PC-9 (cell line): ENCODE data around the gene PCDHGA6. TPM values are rescaled to one million over a fixed set of nuclear protein-coding genes. Genes with fewer than 3 reads are reported as not detected.

Source experiments
- BruUV-seq: library from RNA; stranded (reverse); fragments of 400-500 nt; replicated peaks from 2 replicates; lab custom pipeline; 2021; lab: Mats Ljungman, UMichigan
- CTCF ChIA-PET: fragments of 300-600 bp; sonication (Branson Sonifier 250); formaldehyde crosslinking; loops from one replicate; lab custom pipeline; 2022; ENCODE audit warnings: antibody characterized with exemption; lab: Charles Lee
- POLR2A ChIA-PET: fragments of 300-600 bp; sonication (Branson Sonifier 250); formaldehyde crosslinking; loops from one replicate; lab custom pipeline; 2022; ENCODE audit warnings: antibody characterized with exemption; ENCODE audit not compliant: unreplicated experiment; lab: Charles Lee
- DNase-seq, 2 experiments: peaks; one replicate each; pipeline versions ENCODE4 v3.0.0 to v3.0.0-alpha.2; 2015 to 2022; ENCODE audit warnings: mixed read lengths in 1 of 2
- H2AFZ ChIP-seq: fragments of 200-600 bp; sonication (generic); 2 replicates; pipeline ENCODE4 v1.8.1; 2017; ENCODE audit warnings: antibody characterized with exemption
- H3F3A ChIP-seq: fragments of 200-600 bp; sonication (generic); 2 replicates; pipeline ENCODE4 v1.8.1; 2017; ENCODE audit warnings: antibody characterized with exemption, mild to moderate bottlenecking, low read depth; ENCODE audit not compliant: insufficient read depth
- H3K27ac ChIP-seq: fragments of 200-600 bp; sonication (generic); 2 replicates; pipeline ENCODE4 v1.6.1; 2016; ENCODE audit warnings: mixed run types
- H3K27me3 ChIP-seq: fragments of 200-600 bp; sonication (generic); 2 replicates; pipeline ENCODE4 v1.6.1; 2016; ENCODE audit warnings: low read depth, mixed run types; ENCODE audit not compliant: insufficient read depth
- H3K36me3 ChIP-seq: fragments of 200-600 bp; sonication (generic); 2 replicates; pipeline ENCODE4 v1.6.1; 2016; ENCODE audit warnings: low read depth, mixed run types
- H3K4me1 ChIP-seq: fragments of 200-600 bp; sonication (generic); replicated peaks from 2 replicates; pipeline ENCODE4 v1.6.1; 2016; ENCODE audit warnings: mixed run types; ENCODE audit not compliant: insufficient read depth
- H3K4me2 ChIP-seq: fragments of 200-600 bp; sonication (generic); 2 replicates; pipeline ENCODE4 v1.6.1; 2017; ENCODE audit warnings: mixed run types
- H3K4me3 ChIP-seq: fragments of 200-600 bp; sonication (generic); 2 replicates; pipeline ENCODE4 v1.6.1; 2016; ENCODE audit warnings: mixed run types
- H3K79me2 ChIP-seq: fragments of 200-600 bp; sonication (generic); 2 replicates; pipeline ENCODE4 v1.6.1; 2017; ENCODE audit warnings: low read depth, mixed run types
- H3K9me2 ChIP-seq: fragments of 200-600 bp; sonication (generic); 2 replicates; pipeline ENCODE4 v1.8.1; 2017; ENCODE audit warnings: mild to moderate bottlenecking; ENCODE audit not compliant: insufficient read depth
- H3K9me3 ChIP-seq: fragments of 200-600 bp; sonication (generic); 2 replicates; pipeline ENCODE4 v1.8.1; 2016; ENCODE audit warnings: low read depth; ENCODE audit not compliant: insufficient read depth
- H4K20me1 ChIP-seq: fragments of 200-600 bp; sonication (generic); 2 replicates; pipeline ENCODE4 v1.8.1; 2017; ENCODE audit not compliant: insufficient read depth
- CTCF ChIP-seq: fragments of 200-600 bp; sonication (generic); conservative IDR thresholded peaks from 2 replicates; pipeline ENCODE4 v1.6.1; 2017; ENCODE audit warnings: mixed run types, antibody characterized with exemption, mild to moderate bottlenecking, moderate library complexity
- EZH2 ChIP-seq: fragments of 200-600 bp; sonication (generic); IDR thresholded peaks from 2 replicates; pipeline ENCODE4 v1.8.0; 2017; ENCODE audit warnings: antibody characterized with exemption, low read depth
- intact Hi-C: fragments of 100-400 bp; cut with micrococcal nuclease; formaldehyde crosslinking; loops from one replicate; pipeline ENCODE4 v1.10.0; 2022; ENCODE audit not compliant: unreplicated experiment
- total RNA-seq: library from RNA; stranded (reverse); gene quantifications from 2 replicates; pipeline ENCODE4 v1.2.3, GENCODE V29; 2021

Gene PCDHGA6
- total RNA-seq, 1 experiment from 2014 or later = 0.17 TPM

- CTCF ChIA-PET = no interaction called here
- Histone ChIP-seq H3K4me1 (no peaks in the 10 kb centered on the region), H3K9me3 (no peaks in the 10 kb centered on the region), H3K36me3 (no peaks in the 10 kb centered on the region), H3K79me2 (no peaks in the 10 kb centered on the region), H3K9me2 (no peaks in the 10 kb centered on the region), H3K27me3 (peaks cover 38% of the 10 kb centered on the region), H2AFZ (no peak overlapping the region), H3F3A (no peaks in the 10 kb centered on the region), H3K27ac (no peak overlapping the region), H4K20me1 (no peaks in the 10 kb centered on the region), H3K4me2 (no peak overlapping the region), H3K4me3 (no peak overlapping the region)
- POLR2A ChIA-PET = no interaction called here
- BruUV-seq = no TSS peak
- intact Hi-C loops = no loop called here
- TF ChIP-seq EZH2 (no peak), CTCF (no peak)
- DNase-seq = no peak
Measured at GRCh38 chr5:141422742-141423291, 49.1 kb downstream of the PCDHGA6 start.

- TF ChIP-seq CTCF (no peak), EZH2 (no peak)
- H3K27me3 ChIP-seq = peaks cover 32% of the 10 kb centered on the region
- CTCF ChIA-PET = no interaction called here
Measured at GRCh38 chr5:141427783-141428426, 54.2 kb downstream of the PCDHGA6 start.

More at GRCh38 chr5:141427783-141428426, 54.2 kb downstream of the PCDHGA6 start:
- Histone ChIP-seq H3K4me3 (no peak overlapping the region), H2AFZ (no peak overlapping the region), H3K36me3 (no peaks in the 10 kb centered on the region), H3K27ac (no peak overlapping the region), H3F3A (no peaks in the 10 kb centered on the region), H3K4me1 (no peaks in the 10 kb centered on the region), H3K79me2 (no peaks in the 10 kb centered on the region), H3K9me2 (no peaks in the 10 kb centered on the region), H4K20me1 (no peaks in the 10 kb centered on the region), H3K4me2 (no peak overlapping the region), H3K9me3 (0 out of 2 replicates have a peak, but pooled peaks cover 3% of the 10 kb centered on the region)
- POLR2A ChIA-PET = no interaction called here
- intact Hi-C loops = no loop called here
- no peak for DNase-seq
- BruUV-seq = no TSS peak

Other genes starting within 250 kb of the PCDHGA6 start
- gene PCDHB5, start 238.7 kb upstream of the PCDHGA6 start, total RNA-seq = not detected in 2 replicates
- gene PCDHB6, start 223.8 kb upstream of the PCDHGA6 start, total RNA-seq = not detected in 2 replicates
- gene PCDHB7, start 201.2 kb upstream of the PCDHGA6 start, total RNA-seq = not detected in 2 replicates
- not detected in 2 replicates for gene PCDHB8, start 196.1 kb upstream of the PCDHGA6 start, total RNA-seq
- not detected in 2 replicates for gene PCDHB16, start 191.5 kb upstream of the PCDHGA6 start, total RNA-seq
- gene PCDHB9, start 186.7 kb upstream of the PCDHGA6 start, total RNA-seq = not detected in 2 replicates
- not detected in 2 replicates for gene PCDHB10, start 181.5 kb upstream of the PCDHGA6 start, total RNA-seq
- not detected in 2 replicates for gene PCDHB11, start 174.3 kb upstream of the PCDHGA6 start, total RNA-seq
- not detected in 2 replicates for gene PCDHB12, start 165.2 kb upstream of the PCDHGA6 start, total RNA-seq
- not detected in 2 replicates for gene PCDHB13, start 160.0 kb upstream of the PCDHGA6 start, total RNA-seq
- gene PCDHB14, start 150.5 kb upstream of the PCDHGA6 start, total RNA-seq = 0.07 TPM in 1 of 2 replicates, not detected in the other
- not detected in 2 replicates for gene PCDHB15, start 128.5 kb upstream of the PCDHGA6 start, total RNA-seq
- 0.33 and 0.55 TPM in 2 replicates for gene SLC25A2, start 69.8 kb upstream of the PCDHGA6 start, total RNA-seq
- 56.1 and 57.6 TPM in 2 replicates for gene TAF7, start 53.1 kb upstream of the PCDHGA6 start, total RNA-seq
- 0.07 TPM in 1 of 2 replicates, not detected in the other for gene PCDHGA1, start 43.4 kb upstream of the PCDHGA6 start, total RNA-seq
- gene PCDHGA2, start 35.1 kb upstream of the PCDHGA6 start, total RNA-seq = 0.11 and 0.13 TPM in 2 replicates
- gene PCDHGA3, start 30.1 kb upstream of the PCDHGA6 start, total RNA-seq = not detected in 2 replicates
- not detected in 2 replicates for gene PCDHGB1, start 23.8 kb upstream of the PCDHGA6 start, total RNA-seq
- gene PCDHGA4, start 18.9 kb upstream of the PCDHGA6 start, total RNA-seq = not detected in 2 replicates
- gene PCDHGB2, start 13.9 kb upstream of the PCDHGA6 start, total RNA-seq = 0.28 and 0.33 TPM in 2 replicates
- 0.13 and 0.20 TPM in 2 replicates for gene PCDHGA5, start 9.7 kb upstream of the PCDHGA6 start, total RNA-seq
- gene PCDHGB3, start 3.6 kb upstream of the PCDHGA6 start, total RNA-seq = not detected in 2 replicates
- not detected in 2 replicates for gene PCDHGA7, start 8.9 kb downstream of the PCDHGA6 start, total RNA-seq
- not detected in 2 replicates for gene PCDHGB4, start 13.8 kb downstream of the PCDHGA6 start, total RNA-seq
- gene PCDHGA8, start 18.7 kb downstream of the PCDHGA6 start, total RNA-seq = not detected in 2 replicates
- not detected in 2 replicates for gene PCDHGB5, start 24.1 kb downstream of the PCDHGA6 start, total RNA-seq
- gene PCDHGA9, start 28.9 kb downstream of the PCDHGA6 start, total RNA-seq = not detected in 2 replicates
- not detected in 2 replicates for gene PCDHGB6, start 34.1 kb downstream of the PCDHGA6 start, total RNA-seq
- 0.13 and 0.15 TPM in 2 replicates for gene PCDHGA10, start 39.1 kb downstream of the PCDHGA6 start, total RNA-seq
- gene PCDHGB7, start 43.8 kb downstream of the PCDHGA6 start, total RNA-seq = 0.13 and 0.17 TPM in 2 replicates
- gene PCDHGA11, start 47.2 kb downstream of the PCDHGA6 start, total RNA-seq = 0.18 and 0.22 TPM in 2 replicates
- gene PCDHGA12, start 56.6 kb downstream of the PCDHGA6 start, total RNA-seq = not detected in 2 replicates
- 0.50 and 0.53 TPM in 2 replicates for gene PCDHGC3, start 102.1 kb downstream of the PCDHGA6 start, total RNA-seq
- gene PCDHGC4, start 111.1 kb downstream of the PCDHGA6 start, total RNA-seq = not detected in 2 replicates
- gene PCDHGC5, start 115.2 kb downstream of the PCDHGA6 start, total RNA-seq = not detected in 2 replicates
- gene DIAPH1, start 245.1 kb downstream of the PCDHGA6 start, total RNA-seq = 148 and 157 TPM in 2 replicates